ENCODE data around the gene SLC11A1.
A peak's percentile ranks its signal among the peaks of the same experiment; 100 is the strongest.

SLC11A1 gene

GRCh38 chr2:218400167-218400929 is 18.3 kb downstream of the SLC11A1 start:
- in situ Hi-C loops (cut with MboI; ENCODE audit: low pct_unique_long_range_greater_than_20kb, low sequenced_read_pairs): no loop called here

GRCh38 chr2:218400930-218401881 is 19.1 kb downstream of the SLC11A1 start:
- in situ Hi-C loops (cut with MboI; ENCODE audit: low pct_unique_long_range_greater_than_20kb, low sequenced_read_pairs): no loop called here
- no peak for DNase-seq

More at GRCh38 chr2:218400167-218400929, 18.3 kb downstream of the SLC11A1 start:
- DNase-seq: peak; percentile 35

GRCh38 chr2:218401890-218402289 is 19.8 kb downstream of the SLC11A1 start:
- no peak for DNase-seq
- in situ Hi-C loops (cut with MboI; ENCODE audit: low pct_unique_long_range_greater_than_20kb, low sequenced_read_pairs): no loop called here

- DNase-seq: no peak
- in situ Hi-C loops (cut with MboI; ENCODE audit: low pct_unique_long_range_greater_than_20kb, low sequenced_read_pairs): no loop called here
Measured at GRCh38 chr2:218402491-218402901, 20.4 kb downstream of the SLC11A1 start.

GRCh38 chr2:218402911-218403411 is 20.9 kb downstream of the SLC11A1 start:
- DNase-seq: no peak
- in situ Hi-C loops (cut with MboI; ENCODE audit: low pct_unique_long_range_greater_than_20kb, low sequenced_read_pairs): no loop called here

GRCh38 chr2:218403810-218404209 is 21.7 kb downstream of the SLC11A1 start:
- DNase-seq: no peak
- in situ Hi-C loops (cut with MboI; ENCODE audit: low pct_unique_long_range_greater_than_20kb, low sequenced_read_pairs): no loop called here

GRCh38 chr2:218404351-218405085 is 22.4 kb downstream of the SLC11A1 start:
- DNase-seq: no peak
- in situ Hi-C loops (cut with MboI; ENCODE audit: low pct_unique_long_range_greater_than_20kb, low sequenced_read_pairs): no loop called here

GRCh38 chr2:218405086-218405745 is 23.1 kb downstream of the SLC11A1 start:
- no peak for DNase-seq
- in situ Hi-C loops (cut with MboI; ENCODE audit: low pct_unique_long_range_greater_than_20kb, low sequenced_read_pairs): no loop called here

- no peak for DNase-seq
- in situ Hi-C loops (cut with MboI; ENCODE audit: low pct_unique_long_range_greater_than_20kb, low sequenced_read_pairs): no loop called here
Measured at GRCh38 chr2:218405746-218406208, 23.7 kb downstream of the SLC11A1 start.

- in situ Hi-C loops (cut with MboI; ENCODE audit: low pct_unique_long_range_greater_than_20kb, low sequenced_read_pairs): no loop called here
- DNase-seq: peak; percentile 92
Measured at GRCh38 chr2:218406209-218406948, 24.3 kb downstream of the SLC11A1 start.

GRCh38 chr2:218406949-218407618 is 25.0 kb downstream of the SLC11A1 start:
- in situ Hi-C loops (cut with MboI; ENCODE audit: low pct_unique_long_range_greater_than_20kb, low sequenced_read_pairs): no loop called here
- peak; percentile 82 for DNase-seq

- no peak for DNase-seq
- in situ Hi-C loops (cut with MboI; ENCODE audit: low pct_unique_long_range_greater_than_20kb, low sequenced_read_pairs): no loop called here
Measured at GRCh38 chr2:218407717-218408116, 25.6 kb downstream of the SLC11A1 start.

- in situ Hi-C loops (cut with MboI; ENCODE audit: low pct_unique_long_range_greater_than_20kb, low sequenced_read_pairs): no loop called here
- no peak for DNase-seq
Measured at GRCh38 chr2:218418321-218418716, 36.2 kb downstream of the SLC11A1 start.

GRCh38 chr2:218418717-218419458 is 36.8 kb downstream of the SLC11A1 start, which contains the start of gene VIL1:
Gene VIL1, plus strand, starts transcription at chr2:218419123. Its CDS starts 4,656 bp downstream, at chr2:218423779.
- in situ Hi-C loops (cut with MboI; ENCODE audit: low pct_unique_long_range_greater_than_20kb, low sequenced_read_pairs): no loop called here
- no peak for DNase-seq

GRCh38 chr2:218419630-218420216 is 37.6 kb downstream of the SLC11A1 start:
- no peak for DNase-seq
- in situ Hi-C loops (cut with MboI; ENCODE audit: low pct_unique_long_range_greater_than_20kb, low sequenced_read_pairs): no loop called here

GRCh38 chr2:218421027-218421426 is 39.0 kb downstream of the SLC11A1 start:
- in situ Hi-C loops (cut with MboI; ENCODE audit: low pct_unique_long_range_greater_than_20kb, low sequenced_read_pairs): no loop called here
- no peak for DNase-seq
